Measurements from ENCODE around the gene GBA2. TPM values are rescaled to one million over a fixed set of nuclear protein-coding genes. Genes with fewer than 3 reads are reported as not detected.

Gene GBA2
- total RNA-seq, 4 donors from 2014 or later = 33.7 to 94.7 (median 57.9) TPM

DNA sequence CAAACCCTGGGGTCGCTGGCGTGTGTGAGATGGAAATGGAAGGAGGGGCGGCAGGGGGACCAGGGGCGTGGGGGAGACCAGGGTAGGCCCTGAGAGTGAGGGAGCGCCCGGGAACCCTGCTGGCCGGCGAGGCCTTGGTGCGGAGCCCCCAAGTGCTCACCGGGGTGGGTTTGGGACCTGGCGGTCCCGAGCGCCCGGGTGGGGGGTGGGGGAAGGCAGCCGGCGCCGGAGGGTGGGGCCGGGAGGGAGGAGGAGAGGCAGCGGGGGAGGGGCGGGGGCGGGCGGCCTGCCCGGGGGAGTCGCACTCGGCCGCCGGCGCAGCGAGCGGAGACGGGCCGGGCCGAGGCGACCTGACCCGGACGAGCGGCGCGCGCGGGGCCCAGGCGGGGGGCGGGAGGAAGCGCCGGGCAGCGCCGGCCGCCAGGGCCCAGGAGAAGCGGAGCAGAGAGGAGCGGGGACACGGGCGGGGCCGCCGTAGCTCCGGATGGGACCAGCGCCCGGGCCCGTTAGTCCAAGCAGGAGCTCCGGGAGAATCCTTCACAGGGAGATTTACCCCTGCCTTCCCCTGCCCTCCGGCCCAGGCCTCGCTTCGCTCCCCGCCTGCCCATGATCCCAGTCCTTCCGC, 42.4 kb upstream of the GBA2 start, which contains the start of gene NPR2:
NPR2 (plus strand) TSS at position 295 of the 625 bp plus-strand sequence. CDS start 818 bp downstream, outside the sequence.
- DNase-seq (ENCODE audit: low spot score) (no peak), ATAC-seq (ENCODE audit: low FRiP score) (peak; percentile 60)
- TF ChIP-seq, protein P1, sequence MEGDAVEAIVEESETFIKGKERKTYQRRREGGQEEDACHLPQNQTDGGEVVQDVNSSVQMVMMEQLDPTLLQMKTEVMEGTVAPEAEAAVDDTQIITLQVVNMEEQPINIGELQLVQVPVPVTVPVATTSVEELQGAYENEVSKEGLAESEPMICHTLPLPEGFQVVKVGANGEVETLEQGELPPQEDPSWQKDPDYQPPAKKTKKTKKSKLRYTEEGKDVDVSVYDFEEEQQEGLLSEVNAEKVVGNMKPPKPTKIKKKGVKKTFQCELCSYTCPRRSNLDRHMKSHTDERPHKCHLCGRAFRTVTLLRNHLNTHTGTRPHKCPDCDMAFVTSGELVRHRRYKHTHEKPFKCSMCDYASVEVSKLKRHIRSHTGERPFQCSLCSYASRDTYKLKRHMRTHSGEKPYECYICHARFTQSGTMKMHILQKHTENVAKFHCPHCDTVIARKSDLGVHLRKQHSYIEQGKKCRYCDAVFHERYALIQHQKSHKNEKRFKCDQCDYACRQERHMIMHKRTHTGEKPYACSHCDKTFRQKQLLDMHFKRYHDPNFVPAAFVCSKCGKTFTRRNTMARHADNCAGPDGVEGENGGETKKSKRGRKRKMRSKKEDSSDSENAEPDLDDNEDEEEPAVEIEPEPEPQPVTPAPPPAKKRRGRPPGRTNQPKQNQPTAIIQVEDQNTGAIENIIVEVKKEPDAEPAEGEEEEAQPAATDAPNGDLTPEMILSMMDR (IDR thresholded peaks at IDR 0.05) = no peak

DNA sequence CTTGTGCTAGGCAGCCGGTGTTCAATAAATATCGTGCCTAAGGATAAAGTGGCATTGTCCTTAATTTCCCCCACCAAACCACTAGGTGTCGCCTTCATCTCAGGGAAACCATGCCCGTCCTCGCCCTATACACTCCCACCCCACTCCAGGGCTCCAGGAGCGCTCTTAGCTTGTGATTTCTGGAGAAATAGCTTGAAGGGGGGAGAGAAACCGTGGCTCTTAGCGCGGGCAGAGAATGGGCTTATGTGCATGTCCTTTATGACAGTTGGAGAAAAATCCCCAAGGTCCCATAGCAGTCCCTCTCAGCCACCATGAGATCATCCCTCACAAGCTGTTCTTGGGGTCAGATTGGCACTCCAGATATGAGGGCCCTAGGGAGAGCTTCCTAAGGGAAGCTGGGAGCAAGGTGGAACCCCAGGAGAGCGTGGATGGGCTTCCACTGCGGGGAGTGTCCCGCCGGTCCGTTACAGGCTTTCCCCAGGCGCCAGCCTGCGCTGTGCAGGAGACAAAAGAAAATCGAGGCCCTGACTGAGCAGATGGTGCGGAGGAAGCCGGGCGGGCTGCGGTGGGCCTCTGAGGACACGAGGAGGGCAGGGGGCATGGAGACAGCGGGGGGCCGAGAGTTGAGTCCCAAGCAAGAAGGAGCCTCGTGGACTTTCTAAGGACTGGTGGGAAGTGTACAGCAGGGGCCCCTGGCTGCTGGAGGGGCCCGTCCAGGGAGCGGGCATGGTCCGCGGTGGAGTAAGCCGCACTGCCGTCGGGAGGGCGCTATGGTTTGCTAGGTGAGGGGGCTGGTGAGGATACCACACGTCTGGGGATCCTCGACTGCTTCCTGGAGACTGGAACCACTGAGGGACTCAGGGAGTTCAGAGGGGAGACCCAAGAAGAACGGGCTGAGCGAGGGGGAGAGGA, 41.6 kb upstream of the GBA2 start:
- ATAC-seq (ENCODE audit: low FRiP score) (peak; percentile 76), DNase-seq (ENCODE audit: low spot score) (no peak)
- TF ChIP-seq, protein P1 (IDR thresholded peaks at IDR 0.05) = peak in 2 of 3 donors; percentile 21 to 79

DNA sequence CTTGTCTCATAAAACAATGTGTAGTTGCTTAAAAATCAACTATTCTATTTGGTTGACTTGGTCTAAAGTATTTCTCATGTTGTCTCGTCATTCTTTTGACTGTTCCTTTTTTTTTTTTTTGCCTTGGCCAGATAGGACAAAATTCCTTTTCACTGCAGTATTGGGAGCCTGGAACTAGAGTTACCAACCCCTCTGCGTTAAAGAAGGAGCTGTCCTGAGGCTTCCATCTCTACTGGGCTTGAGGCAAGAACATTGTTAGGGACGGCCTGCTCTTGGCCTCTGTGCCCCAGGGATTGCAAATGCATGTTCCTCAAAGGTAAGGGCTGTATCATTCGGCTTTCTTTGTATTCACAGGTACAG, 41.0 kb upstream of the GBA2 start:
- ATAC-seq (ENCODE audit: low FRiP score) (no peak), DNase-seq (ENCODE audit: low spot score) (no peak)
- TF ChIP-seq, protein P1 (IDR thresholded peaks at IDR 0.05) = no peak

DNA sequence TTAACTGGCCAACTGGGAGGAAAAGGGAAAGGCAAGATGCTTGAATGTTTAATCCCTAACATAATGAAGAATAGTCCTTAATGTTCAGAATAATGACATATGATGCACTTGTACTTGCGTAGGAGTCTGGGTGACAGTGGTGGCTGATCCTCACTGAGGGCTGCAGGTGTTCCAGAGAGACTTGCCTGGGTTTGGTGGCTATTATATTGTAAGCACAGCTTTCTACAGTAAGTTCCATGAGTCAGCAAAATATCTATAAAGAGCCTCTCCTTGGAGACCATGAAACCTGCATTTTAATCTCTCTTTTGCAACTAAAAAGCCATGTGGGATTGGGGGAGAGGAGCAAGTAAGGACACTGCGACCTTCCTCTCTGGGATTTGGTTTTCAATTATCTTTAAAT, 40.5 kb upstream of the GBA2 start:
- ATAC-seq (ENCODE audit: low FRiP score) = no peak
- DNase-seq (ENCODE audit: low spot score) = no peak
- TF ChIP-seq, protein P1 (IDR thresholded peaks at IDR 0.05) = no peak

DNA sequence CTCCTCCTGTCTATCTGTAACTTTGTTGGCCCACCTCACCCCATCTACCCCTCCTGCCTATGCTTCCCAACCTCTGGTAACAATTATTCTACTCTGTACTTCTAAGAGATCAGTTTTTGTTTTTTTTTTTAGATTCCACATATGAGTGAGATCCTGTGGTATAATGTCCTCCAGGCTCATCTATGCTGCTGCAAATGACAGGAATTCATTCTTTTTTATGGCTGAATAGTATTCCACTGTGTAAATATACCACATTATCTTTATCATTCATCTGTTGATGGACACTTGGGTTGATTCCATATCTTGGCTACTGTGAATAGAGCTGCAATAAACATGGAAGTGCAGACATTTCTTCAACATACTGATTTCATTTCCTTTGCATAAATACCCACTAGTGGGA, 34.4 kb upstream of the GBA2 start:
- TF ChIP-seq, protein P1 (IDR thresholded peaks at IDR 0.05) = no peak
- no peak for ATAC-seq (ENCODE audit: low FRiP score)
- DNase-seq (ENCODE audit: low spot score) = no peak

DNA sequence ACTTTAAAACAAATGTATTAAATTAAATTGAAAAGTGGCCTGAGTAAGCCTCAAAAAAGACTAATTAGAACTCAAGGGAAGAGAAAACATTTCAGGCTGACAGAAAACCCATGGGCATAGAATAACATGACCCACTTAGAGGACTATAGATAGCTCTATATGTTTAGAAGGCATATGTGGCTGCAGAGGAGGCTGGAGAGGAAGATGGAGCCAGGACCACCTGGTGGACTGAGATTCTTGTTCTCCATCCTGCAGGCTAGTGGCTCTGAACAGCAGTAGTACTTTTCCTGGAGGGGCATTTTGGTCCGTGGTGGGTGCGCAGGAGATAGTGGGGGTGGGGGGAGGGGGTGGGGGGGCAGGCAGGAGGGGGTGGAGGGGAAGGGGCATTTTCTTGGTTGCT, 32.0 kb upstream of the GBA2 start:
- TF ChIP-seq, protein P1 (IDR thresholded peaks at IDR 0.05) = no peak
- no peak for ATAC-seq (ENCODE audit: low FRiP score)
- DNase-seq (ENCODE audit: low spot score) = no peak
